Endothelial cell of umbilical vein (primary cell): ENCODE results near the gene TTLL11. TPM values are rescaled to one million over a fixed set of nuclear protein-coding genes. Genes with fewer than 3 reads are reported as not detected.

Experiments
- BruUV-seq: library from RNA; stranded (reverse); fragments of 400-500 nt; replicated peaks from 2 replicates; lab custom pipeline; 2021; lab: Mats Ljungman, UMichigan
- CTCF ChIA-PET: fragments of 300-600, 350-600 bp; sonication (Branson Sonifier 250); formaldehyde crosslinking; loops from one replicate; lab custom pipeline; 2021; ENCODE audit warnings: antibody characterized with exemption, inconsistent platforms; lab: Charles Lee
- POLR2A ChIA-PET: fragments of 300-600, 350-600 bp; sonication (Branson Sonifier 250); formaldehyde crosslinking; loops from one replicate; lab custom pipeline; 2021; ENCODE audit warnings: antibody characterized with exemption, inconsistent platforms; lab: Charles Lee
- DNase-seq: peaks from one replicate; pipeline ENCODE4 v3.0.0-alpha.2; 2011; ENCODE audit warnings: low read depth, low spot score
- FAIRE-seq: peaks from 2 replicates; lab custom pipeline; 2011; peaks lifted over from hg19 to GRCh38; lab: Jason Lieb, UNC
- H2AFZ ChIP-seq: 2 replicates; pipeline ENCODE4 v1.6.0; 2012; ENCODE audit warnings: low read depth, low read length, control low read depth, inconsistent platforms
- H3K27ac ChIP-seq: 2 replicates; pipeline ENCODE4 v1.5.1; 2011; ENCODE audit warnings: low read depth, mild to moderate bottlenecking, control low read depth, low read length, moderate library complexity; ENCODE audit not compliant: insufficient read depth
- H3K27me3 ChIP-seq, 2 experiments: 2 replicates each; pipeline versions ENCODE4 v1.6.0 to v1.6.1; 2011; ENCODE audit warnings: low read length in 2 of 2, mixed read lengths in 1 of 2; ENCODE audit not compliant: control insufficient read depth in 2 of 2, insufficient read depth in 2 of 2
- H3K36me3 ChIP-seq, 2 experiments: 2 replicates in 1 of 2; 3 replicates in 1 of 2; pipeline ENCODE4 v1.5.1; 2011; ENCODE audit warnings: low read length in 2 of 2, mild to moderate bottlenecking in 1 of 2, moderate library complexity in 1 of 2; ENCODE audit not compliant: control insufficient read depth in 2 of 2, insufficient read depth in 2 of 2; ENCODE audit errors: extremely low read depth in 1 of 2
- H3K4me1 ChIP-seq: 3 replicates; pipeline ENCODE4 v1.5.1; 2011; ENCODE audit warnings: mild to moderate bottlenecking, low read length; ENCODE audit not compliant: control insufficient read depth, insufficient read depth; ENCODE audit errors: extremely low read depth
- H3K4me2 ChIP-seq: 2 replicates; pipeline ENCODE4 v1.6.1; 2011; ENCODE audit warnings: low read length, control low read depth, mixed read lengths; ENCODE audit not compliant: insufficient read depth
- H3K4me3 ChIP-seq, 3 experiments: fragments of 200-600 bp in 1 of 3; sonication (generic), shearing (Covaris generic) in 1 of 3; replicated peaks in 1 of 3; 2 replicates each; pipeline ENCODE4 v1.5.1; 2011 to 2016; ENCODE audit warnings: control low read depth in 3 of 3, low read length in 3 of 3, mild to moderate bottlenecking in 2 of 3, inconsistent platforms in 1 of 3, low read depth in 1 of 3, moderate library complexity in 1 of 3; ENCODE audit not compliant: insufficient read depth in 1 of 3
- H3K79me2 ChIP-seq: 2 replicates; pipeline ENCODE4 v1.6.0; 2012; ENCODE audit warnings: low read length, inconsistent platforms; ENCODE audit not compliant: control insufficient read depth, insufficient read depth
- H3K9ac ChIP-seq: replicated peaks from 2 replicates; pipeline ENCODE3; 2011; ENCODE audit warnings: low read length, control low read depth; ENCODE audit not compliant: insufficient read depth; ENCODE audit errors: extremely low read depth
- H3K9me1 ChIP-seq: replicated peaks from 3 replicates; pipeline ENCODE4 v1.6.0; 2011; ENCODE audit warnings: mild to moderate bottlenecking, low read length; ENCODE audit not compliant: control insufficient read depth, insufficient read depth; ENCODE audit errors: extremely low read depth
- H3K9me3 ChIP-seq: replicated peaks from 2 replicates; pipeline ENCODE4 v1.5.1; 2012; ENCODE audit warnings: low read length, inconsistent platforms; ENCODE audit not compliant: control insufficient read depth, insufficient read depth
- H4K20me1 ChIP-seq: replicated peaks from 2 replicates; pipeline ENCODE3; 2011; ENCODE audit warnings: mild to moderate bottlenecking, low read length; ENCODE audit not compliant: control insufficient read depth, insufficient read depth; ENCODE audit errors: extremely low read depth
- CTCF ChIP-seq, 2 donors: IDR thresholded peaks; 1 replicate in 1 of 2; 2 replicates in 1 of 2; pipeline ENCODE4 v1.5.1; 2011; ENCODE audit warnings: low read length in 2 of 2, mild to moderate bottlenecking in 2 of 2, moderate library complexity in 2 of 2, control low read depth in 1 of 2, inconsistent platforms in 1 of 2, low read depth in 1 of 2; ENCODE audit not compliant: insufficient read depth in 1 of 2; ENCODE audit errors: extremely low read depth in 1 of 2
- EZH2 ChIP-seq: IDR thresholded peaks from 2 replicates; pipeline ENCODE4 v1.6.1; 2012; ENCODE audit warnings: borderline replicate concordance, low read depth, mild to moderate bottlenecking, moderate library complexity, low read length, inconsistent platforms; ENCODE audit not compliant: severe bottlenecking
- FOS ChIP-seq: IDR thresholded peaks from 2 replicates; pipeline ENCODE4 v1.6.1; 2011; ENCODE audit warnings: mild to moderate bottlenecking, low read length, moderate library complexity, borderline replicate concordance; ENCODE audit not compliant: insufficient read depth
- GATA2 ChIP-seq: IDR thresholded peaks from 2 replicates; pipeline ENCODE4 v1.7.0; 2011; ENCODE audit warnings: low read depth, mild to moderate bottlenecking, moderate library complexity, mixed read lengths, low read length; ENCODE audit not compliant: insufficient read length, insufficient read depth
- JUN ChIP-seq: IDR thresholded peaks from 2 replicates; pipeline ENCODE4 v1.6.1; 2011; ENCODE audit warnings: borderline replicate concordance, low read depth; ENCODE audit not compliant: insufficient read length, insufficient read depth
- MAX ChIP-seq: IDR thresholded peaks from 2 replicates; pipeline ENCODE4 v1.6.1; 2011; ENCODE audit not compliant: insufficient read depth, insufficient read length
- MYC ChIP-seq: IDR thresholded peaks from one replicate; pipeline ENCODE4 v1.6.1; 2011; ENCODE audit warnings: mild to moderate bottlenecking, low read depth, low read length
- POLR2A ChIP-seq: IDR thresholded peaks from 2 replicates; pipeline ENCODE4 v1.6.1; 2012; ENCODE audit warnings: low read depth, mild to moderate bottlenecking, control low read depth, low read length
- POLR2AphosphoS5 ChIP-seq: IDR thresholded peaks from 2 replicates; pipeline ENCODE4 v1.6.1; 2012; ENCODE audit warnings: low read depth, mild to moderate bottlenecking, control low read depth, low read length, moderate library complexity; ENCODE audit not compliant: insufficient read depth
- dilution Hi-C: fragments of 300-500 bp; cut with MboI; formaldehyde crosslinking; loops from one replicate; pipeline ENCODE4 v1.15.0; 2019; ENCODE audit warnings: low sequenced_read_pairs; ENCODE audit not compliant: extremely low pct_ligation_motif_present
- intact Hi-C: fragments of 100-400 bp; cut with micrococcal nuclease; formaldehyde crosslinking; loops from one replicate; pipeline ENCODE4 v1.10.0; 2022
- polyA plus RNA-seq, 4 experiments: library from polyadenylated mRNA; depleted of rRNA in 3 of 4; stranded (reverse) in 3 of 4; unstranded in 1 of 4; fragments of >200 nt; gene quantifications; 2 replicates each; pipeline versions ENCODE4 v1.2.1 to v1.2.3, GENCODE V29; 2011 to 2012; ENCODE audit warnings: missing spikeins in 1 of 4
- total RNA-seq: library from RNA; stranded (reverse); gene quantifications from 2 replicates; pipeline ENCODE4 v1.2.3, GENCODE V29; 2021

Gene TTLL11
- total and polyA plus RNA-seq, 2 donors (not counting 3 experiments of a cell fraction or from before 2014, with no cell fraction given), result 4.9 to 5.1 TPM

- no peak overlapping the region for H3K4me2 ChIP-seq
Measured at GRCh38 chr9:122124528-122124927, 31.4 kb upstream of the TTLL11 start.

More at GRCh38 chr9:122124528-122124927, 31.4 kb upstream of the TTLL11 start:
- Histone ChIP-seq H4K20me1 (no peaks in the 10 kb centered on the region), H2AFZ (no peak overlapping the region), H3K36me3 (no peaks in the 10 kb centered on the region), H3K27me3 (no peaks in the 10 kb centered on the region), H3K4me3 (no peak overlapping the region), H3K9me1 (no peaks in the 10 kb centered on the region), H3K4me1 (peaks cover 20% of the 10 kb centered on the region), H3K27ac (no peak overlapping the region), H3K9ac (no peak overlapping the region), H3K9me3 (no peaks in the 10 kb centered on the region), H3K79me2 (no peaks in the 10 kb centered on the region)
- DNase-seq (no peak), FAIRE-seq (no peak)
- BruUV-seq, result no TSS peak
- dilution Hi-C loops, result loop anchor here (25.0 kb wide), 1 partner anchor 238 kb away; the partner anchor contains the start of gene PTGS1
- CTCF ChIA-PET, result interaction anchor here (0.6 to 14.3 kb wide), 56 partner anchors 8 to 692 kb away, joined by 3 to 576 read pairs (median 5); partner anchors contain the start of genes MORN5, MRRF, NDUFA8 and PTGS1
- POLR2A ChIA-PET, result interaction anchor here (1.0 to 1.2 kb wide), 2 partner anchors 182 to 226 kb away, joined by 3 to 4 read pairs; no protein-coding TSS in a partner anchor
- TF ChIP-seq FOS, result no peak
- no peak for TF ChIP-seq GATA2
- TF ChIP-seq POLR2A, result no peak
- TF ChIP-seq POLR2AphosphoS5, result no peak
- no peak for TF ChIP-seq MAX
- TF ChIP-seq CTCF (IDR thresholded peaks at IDR 0.05; ENCODE audit: extremely low read depth in 1 of 2, insufficient read depth in 1 of 2, low read depth in 1 of 2, low read length in 2 of 2), result no peak
- TF ChIP-seq EZH2, result no peak
- TF ChIP-seq JUN, result no peak
- TF ChIP-seq MYC, result no peak
- intact Hi-C loops, result loop anchor here (2.0 kb wide), 1 partner anchor 20 kb away; no protein-coding TSS in a partner anchor
